ENCODE data around the gene KCNAB1.
A peak's percentile ranks its signal among the peaks of the same experiment; 100 is the strongest.
"Not testable (repeated sequence)": the region's sequence is repeated elsewhere in the genome, so short reads cannot be mapped to it uniquely, and the experiment has no call there.

Gene KCNAB1

DNA sequence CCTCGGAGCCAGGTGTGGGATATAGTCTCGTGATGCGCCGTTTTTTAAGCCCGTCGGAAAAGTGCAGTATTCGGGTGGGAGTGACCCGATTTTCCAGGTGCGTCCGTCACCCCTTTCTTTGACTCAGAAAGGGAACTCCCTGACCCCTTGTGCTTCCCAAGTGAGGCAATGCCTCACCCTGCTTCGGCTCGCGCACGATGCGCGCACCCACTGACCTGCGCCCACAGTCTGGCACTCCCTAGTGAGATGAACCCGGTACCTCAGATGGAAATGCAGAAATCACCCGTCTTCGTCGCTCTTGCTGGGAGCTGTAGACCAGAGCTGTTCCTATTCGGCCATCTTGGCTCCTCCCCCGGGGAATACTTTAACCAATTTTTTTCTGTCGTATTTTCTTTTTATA is 164.3 kb downstream of the KCNAB1 start:
- not testable (repeated sequence) for DNase-seq

- DNase-seq = no peak
Observed at GRCh38 chr3:156285626-156286025, 165.2 kb downstream of the KCNAB1 start.

GRCh38 chr3:156290924-156291271 is 170.5 kb downstream of the KCNAB1 start:
- no peak for DNase-seq

DNA sequence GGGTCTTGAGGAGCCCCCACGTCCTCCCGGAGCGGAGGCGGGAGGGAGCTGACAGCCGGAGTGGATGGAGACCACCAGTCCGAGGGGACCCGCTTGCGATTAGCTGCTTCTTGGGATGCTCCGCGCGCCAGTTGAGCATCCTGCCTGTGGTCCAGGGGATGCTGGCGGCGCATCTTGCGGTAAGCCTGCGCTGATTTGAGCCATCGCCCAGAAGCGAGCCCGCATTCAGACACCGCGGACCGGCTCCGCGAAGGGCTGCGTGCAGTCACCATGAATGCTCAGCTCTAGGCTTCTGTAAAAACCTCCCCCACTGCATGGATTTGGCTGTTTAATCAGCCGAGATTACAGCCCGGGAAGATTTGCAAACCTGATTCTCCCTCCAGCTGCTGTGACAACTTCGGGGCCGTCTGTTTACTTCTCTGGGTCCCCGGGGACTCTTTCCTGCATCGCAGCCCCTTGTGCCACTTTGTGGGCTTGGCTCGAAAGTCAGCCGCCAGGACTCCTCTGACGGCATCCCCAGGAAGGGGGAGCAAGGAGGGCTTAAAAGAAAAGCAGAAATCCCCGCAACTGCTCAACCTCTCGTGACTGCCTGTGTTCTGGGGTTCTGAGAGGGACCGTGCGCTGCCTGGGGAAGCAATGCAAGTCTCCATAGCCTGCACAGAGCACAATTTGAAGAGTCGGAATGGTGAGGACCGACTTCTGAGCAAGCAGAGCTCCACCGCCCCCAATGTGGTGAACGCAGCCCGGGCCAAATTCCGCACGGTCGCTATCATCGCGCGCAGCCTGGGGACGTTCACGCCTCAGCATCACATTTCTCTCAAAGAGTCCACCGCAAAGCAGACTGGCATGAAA is 171.1 kb downstream of the KCNAB1 start:
- peak; percentile 39 for DNase-seq

- DNase-seq = no peak
Observed at GRCh38 chr3:156293566-156293965, 173.2 kb downstream of the KCNAB1 start.

DNA sequence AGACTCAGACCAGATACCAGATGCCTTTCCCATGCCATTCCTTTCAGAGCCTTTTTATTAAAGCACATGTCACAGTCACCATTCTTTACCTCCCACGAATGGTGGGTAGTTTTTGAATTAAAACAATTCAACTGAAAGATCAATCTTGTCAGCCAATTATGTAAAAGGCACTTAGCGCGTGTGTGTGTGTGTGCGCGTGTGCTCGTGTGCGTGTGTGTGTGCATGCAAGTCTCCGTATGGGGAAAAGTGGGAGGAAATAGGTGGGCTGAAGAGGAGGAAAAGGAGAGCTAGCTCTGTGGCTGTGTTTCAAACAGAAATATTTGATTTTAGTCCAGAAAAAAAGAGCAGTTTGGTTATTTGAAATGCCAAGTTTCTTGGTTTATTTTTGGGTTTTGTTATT is 177.2 kb downstream of the KCNAB1 start:
- DNase-seq = no peak

DNA sequence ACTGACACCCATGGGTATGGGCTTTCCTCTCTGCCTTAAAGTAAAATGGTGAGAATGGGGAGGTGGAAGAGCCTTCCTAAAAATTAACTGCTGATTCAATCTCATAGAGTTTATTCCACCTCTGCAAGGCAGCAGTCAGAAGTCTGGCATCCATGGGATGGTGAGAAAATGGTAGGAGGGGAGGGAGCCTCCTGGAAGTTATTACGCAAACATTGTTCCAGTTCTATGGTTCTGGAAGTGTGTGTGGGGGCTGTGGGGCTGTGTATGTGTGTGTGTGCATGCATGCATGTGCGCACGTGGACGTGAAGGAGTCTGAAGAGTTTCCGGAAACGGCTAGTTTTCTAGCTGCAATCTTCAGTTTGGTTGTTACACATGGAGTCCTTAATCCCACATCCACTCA is 177.6 kb downstream of the KCNAB1 start:
- no peak for DNase-seq

- no peak for DNase-seq
Observed at GRCh38 chr3:156298938-156299337, 178.6 kb downstream of the KCNAB1 start.

GRCh38 chr3:156299569-156299968 is 179.2 kb downstream of the KCNAB1 start:
- no peak for DNase-seq

GRCh38 chr3:156300371-156300770 is 180.0 kb downstream of the KCNAB1 start:
- no peak for DNase-seq

- DNase-seq = no peak
Observed at GRCh38 chr3:156300929-156301840, 180.8 kb downstream of the KCNAB1 start.

- no peak for DNase-seq
Observed at GRCh38 chr3:156303001-156303707, 182.8 kb downstream of the KCNAB1 start.

DNA sequence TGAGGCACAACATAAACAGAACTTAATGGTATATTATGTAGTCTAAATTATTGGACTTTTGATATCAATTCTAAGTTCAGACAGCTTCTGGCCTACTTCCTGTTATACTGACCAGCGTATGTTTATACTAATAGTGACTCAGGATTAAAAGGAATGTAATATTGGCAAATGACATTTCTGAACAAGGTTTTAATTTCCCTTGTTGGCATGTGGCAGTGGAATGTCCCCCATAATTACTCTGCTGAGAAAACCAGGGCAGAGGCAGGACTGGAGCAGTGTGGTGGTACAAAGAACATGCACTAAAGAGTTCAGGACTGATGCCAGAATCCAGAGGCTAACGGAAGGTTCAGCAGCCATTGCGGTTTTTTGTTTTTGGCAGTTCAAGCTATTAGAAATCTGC is 184.0 kb downstream of the KCNAB1 start:
- no peak for DNase-seq

DNA sequence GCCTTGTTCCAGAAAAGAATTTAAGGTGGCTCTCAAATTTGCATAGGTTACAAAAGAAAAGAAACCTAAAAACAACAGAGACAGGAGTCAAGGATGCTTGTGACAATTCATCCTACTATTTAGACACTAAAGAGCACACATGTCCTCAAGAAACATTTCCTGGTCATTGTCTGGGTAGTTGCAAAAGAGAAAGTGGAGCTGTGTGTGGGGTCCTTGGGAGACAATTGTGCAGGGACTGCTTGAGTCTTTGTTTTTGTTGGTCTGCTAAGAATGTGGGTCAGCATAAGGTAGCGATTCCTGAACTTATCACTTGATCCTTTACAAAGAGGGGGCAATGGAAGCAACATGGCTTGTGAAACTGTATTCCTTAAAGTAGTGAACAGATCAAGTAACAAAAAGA is 185.3 kb downstream of the KCNAB1 start:
- DNase-seq = no peak

DNA sequence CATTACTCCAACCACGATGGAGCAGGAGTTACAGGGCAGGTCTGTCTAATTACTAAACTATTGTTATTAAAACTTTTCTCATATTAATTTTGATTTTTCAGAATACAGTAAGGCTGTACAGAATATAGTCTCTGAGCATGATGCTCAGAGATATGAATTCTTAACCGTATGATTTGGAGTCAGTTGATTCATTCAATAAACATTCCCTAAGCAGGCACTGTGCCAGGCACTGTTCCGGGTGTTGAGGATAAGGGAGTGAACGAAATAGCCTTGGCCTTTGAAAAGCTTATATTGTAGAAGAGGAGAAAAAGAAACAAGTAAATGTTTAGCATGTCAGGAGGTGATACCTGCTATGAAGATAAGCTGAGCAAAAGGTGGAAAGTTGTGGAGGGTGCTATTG is 187.3 kb downstream of the KCNAB1 start:
- DNase-seq = peak; percentile 34

DNA sequence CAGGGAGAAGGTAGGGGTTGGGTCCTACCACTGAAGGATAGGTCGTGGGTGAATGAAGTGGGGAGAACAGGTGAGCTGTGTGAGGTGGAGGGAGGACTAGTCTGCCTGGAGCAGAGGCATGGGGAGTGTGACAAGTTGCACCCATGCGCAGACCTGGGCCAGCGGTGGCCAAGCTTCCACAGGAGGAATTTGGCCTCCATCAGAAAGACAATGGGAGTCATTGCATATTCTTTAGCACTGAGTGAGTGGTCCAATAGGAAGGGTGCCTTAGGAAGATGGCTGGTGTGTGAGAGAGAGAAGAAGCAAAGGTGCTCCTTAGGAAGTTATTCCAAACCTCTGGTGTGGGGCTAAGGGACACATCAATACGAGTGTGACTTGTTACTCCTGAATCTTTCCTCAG is 191.1 kb downstream of the KCNAB1 start:
- no peak for DNase-seq

DNA sequence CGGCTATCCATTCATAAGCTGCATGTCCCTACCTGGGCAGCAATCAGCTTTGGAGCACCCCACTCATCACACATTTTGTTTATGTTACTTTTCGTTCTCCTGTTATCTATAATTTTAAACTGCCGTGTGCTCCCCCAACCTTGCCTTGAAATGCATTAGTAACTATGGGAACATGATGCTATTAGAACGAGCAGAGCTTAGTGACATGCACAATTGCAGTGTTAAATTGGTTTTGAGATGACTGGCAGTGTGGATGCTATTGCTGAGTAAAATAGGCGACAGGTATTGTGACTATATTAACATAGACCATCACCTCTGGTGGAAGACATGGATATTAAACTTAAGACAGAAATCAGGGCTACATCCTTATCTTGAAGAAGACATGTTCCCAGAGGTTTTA is 191.6 kb downstream of the KCNAB1 start:
- no peak for DNase-seq

DNA sequence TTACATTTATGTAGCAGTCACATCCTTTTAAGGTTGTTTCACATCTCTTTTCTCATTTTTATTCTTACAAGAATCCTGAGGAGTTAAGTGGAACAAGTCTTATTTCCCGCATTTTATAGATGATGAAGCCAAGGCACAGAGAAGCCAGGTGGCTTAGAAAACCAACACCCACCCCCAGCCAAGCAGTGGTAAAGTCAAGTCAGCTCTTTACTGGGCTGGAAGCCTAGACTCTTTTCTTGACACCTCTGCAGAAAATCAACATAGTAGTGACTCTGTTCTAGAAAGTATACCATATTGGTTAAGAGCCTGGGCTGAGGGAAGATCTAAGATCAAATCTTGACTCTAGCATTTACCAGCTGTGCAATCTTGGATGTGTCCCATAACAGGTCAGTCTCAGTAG is 195.7 kb downstream of the KCNAB1 start:
- no peak for DNase-seq

- no peak for DNase-seq
Observed at GRCh38 chr3:156317462-156318074, 197.2 kb downstream of the KCNAB1 start.

DNA sequence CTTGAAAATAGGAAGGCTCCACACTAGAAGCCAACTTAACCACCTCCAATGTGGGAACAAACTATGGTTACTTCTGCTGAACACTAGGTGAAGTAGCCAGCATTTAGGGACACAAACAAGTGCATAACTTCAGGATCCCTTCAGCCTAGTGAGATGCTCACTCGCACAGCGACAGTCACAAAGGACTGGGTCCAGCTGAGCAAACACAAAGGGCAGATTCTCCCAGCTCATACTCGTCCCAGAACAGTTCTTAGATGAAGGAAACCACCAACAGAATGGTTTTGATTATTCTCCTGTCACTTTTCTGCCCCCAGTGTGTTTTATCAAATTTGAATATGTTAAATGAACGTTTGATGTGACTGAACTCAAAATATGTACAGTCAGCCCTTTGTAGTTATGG is 201.6 kb downstream of the KCNAB1 start:
- no peak for DNase-seq

GRCh38 chr3:156323466-156323865 is 203.1 kb downstream of the KCNAB1 start:
- DNase-seq = no peak

DNA sequence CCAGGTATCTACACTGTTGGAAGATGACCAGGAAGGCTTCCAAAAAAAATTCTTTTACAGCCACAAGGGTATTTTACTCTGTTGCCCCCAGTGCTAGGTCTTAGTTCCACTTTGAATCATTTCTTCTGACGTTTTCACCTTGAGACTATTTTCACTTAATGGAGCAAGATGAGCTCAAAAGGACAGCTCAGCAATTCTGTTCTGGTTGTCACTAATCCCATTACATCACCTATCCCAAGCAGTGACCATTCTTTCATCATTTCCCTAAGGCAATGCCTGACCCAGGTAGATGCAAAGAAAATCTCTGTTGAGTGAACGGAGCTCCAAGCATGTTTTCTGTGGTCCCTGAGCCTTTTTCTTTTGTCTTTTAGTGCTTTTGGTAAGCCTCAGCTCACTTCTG is 210.0 kb downstream of the KCNAB1 start:
- DNase-seq = no peak

GRCh38 chr3:156332304-156332703 is 211.9 kb downstream of the KCNAB1 start:
- DNase-seq = no peak

Measured in left hindlimb (tissue), 1 donor.